ENCODE measurements around the gene ARMC8. TPM values are rescaled to one million over a fixed set of nuclear protein-coding genes. Genes with fewer than 3 reads are reported as not detected.

The ARMC8 gene
- total and polyA plus RNA-seq, 12 donors: 17.3 to 103 (median 42.5) TPM

- Histone ChIP-seq H3K36me3 (replicated peaks in 1 of 2) (no peaks in the 10 kb centered on the region), H3K27me3 (peaks cover 10% of the 10 kb centered on the region), H3K4me3 (no peak overlapping the region), H3K9me3 (replicated peaks in 1 of 3) (no peaks in the 10 kb centered on the region), H3K4me1 (replicated peaks in 1 of 2) (no peaks in the 10 kb centered on the region), H3K27ac (no peak overlapping the region)
- 4 to 20% (median 9%) methylated on average over 2 of the region's 2 CpGs for WGBS, 4 donors
- TF ChIP-seq POLR2A (IDR thresholded peaks at IDR 0.05): no peak
- TF ChIP-seq, protein P1, sequence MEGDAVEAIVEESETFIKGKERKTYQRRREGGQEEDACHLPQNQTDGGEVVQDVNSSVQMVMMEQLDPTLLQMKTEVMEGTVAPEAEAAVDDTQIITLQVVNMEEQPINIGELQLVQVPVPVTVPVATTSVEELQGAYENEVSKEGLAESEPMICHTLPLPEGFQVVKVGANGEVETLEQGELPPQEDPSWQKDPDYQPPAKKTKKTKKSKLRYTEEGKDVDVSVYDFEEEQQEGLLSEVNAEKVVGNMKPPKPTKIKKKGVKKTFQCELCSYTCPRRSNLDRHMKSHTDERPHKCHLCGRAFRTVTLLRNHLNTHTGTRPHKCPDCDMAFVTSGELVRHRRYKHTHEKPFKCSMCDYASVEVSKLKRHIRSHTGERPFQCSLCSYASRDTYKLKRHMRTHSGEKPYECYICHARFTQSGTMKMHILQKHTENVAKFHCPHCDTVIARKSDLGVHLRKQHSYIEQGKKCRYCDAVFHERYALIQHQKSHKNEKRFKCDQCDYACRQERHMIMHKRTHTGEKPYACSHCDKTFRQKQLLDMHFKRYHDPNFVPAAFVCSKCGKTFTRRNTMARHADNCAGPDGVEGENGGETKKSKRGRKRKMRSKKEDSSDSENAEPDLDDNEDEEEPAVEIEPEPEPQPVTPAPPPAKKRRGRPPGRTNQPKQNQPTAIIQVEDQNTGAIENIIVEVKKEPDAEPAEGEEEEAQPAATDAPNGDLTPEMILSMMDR (IDR thresholded peaks at IDR 0.05): peak in 4 of 6 experiments; percentile 29 to 38 (median 34)
- peak in 3 of 7 donors; percentile 16 to 45 (median 23) for DNase-seq
- intact Hi-C loops (cut with DNase I): loop anchor here in 1 of 2 donors (10.0 kb wide), 1 partner anchor 144 kb away; the partner anchor contains the start of gene NME9
Measured at GRCh38 chr3:138180375-138181029, 6.6 kb upstream of the ARMC8 start.

- H3K36me3 ChIP-seq (replicated peaks in 1 of 2): no peaks in the 10 kb centered on the region
- intact Hi-C loops (cut with DNase I): loop anchor here in 1 of 2 donors (10.0 kb wide), 1 partner anchor 140 kb away; the partner anchor contains the start of gene NME9
- no peak for DNase-seq
- no peaks in the 10 kb centered on the region for H3K9me3 ChIP-seq (replicated peaks in 1 of 3)
- peaks cover 10% of the 10 kb centered on the region for H3K27me3 ChIP-seq
- H3K27ac ChIP-seq: no peak overlapping the region
- no peak for TF ChIP-seq POLR2A (IDR thresholded peaks at IDR 0.05)
- TF ChIP-seq, protein P1 (IDR thresholded peaks at IDR 0.05): no peak
- peaks cover 0 to 19% of the 10 kb centered on the region in 2 donors for H3K4me1 ChIP-seq (replicated peaks in 1 of 2)
- 29 to 43% (median 31%) methylated on average over 3 of the region's 3 CpGs for WGBS, 4 donors
- H3K4me3 ChIP-seq: no peak overlapping the region
Measured at GRCh38 chr3:138184994-138185393, 2.1 kb upstream of the ARMC8 start.

DNA sequence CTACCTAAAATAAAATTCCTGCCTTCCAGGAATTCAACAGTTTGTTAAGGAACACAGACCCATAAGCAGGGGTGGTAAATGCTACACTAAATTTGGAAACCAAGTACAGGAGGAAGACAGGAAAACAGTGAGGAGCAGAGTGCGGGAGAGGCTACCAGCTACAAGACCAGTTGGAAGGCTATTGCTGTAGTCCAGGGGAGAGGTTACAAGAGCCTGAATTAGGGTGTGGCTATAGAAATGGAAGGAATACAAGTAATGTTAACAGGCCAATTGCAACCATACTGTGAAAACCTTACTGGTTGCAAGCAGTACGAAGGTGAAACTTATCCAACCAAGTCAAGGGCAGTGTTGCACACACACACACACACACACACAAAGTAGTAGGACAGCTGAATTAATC is 880 bp upstream of the ARMC8 start:
- no peak for DNase-seq
- 54 to 65% (median 62%) methylated on average over 2 of the region's 2 CpGs for WGBS, 4 donors
- Histone ChIP-seq H3K27ac (no peak overlapping the region), H3K9me3 (replicated peaks in 1 of 3) (no peaks in the 10 kb centered on the region), H3K27me3 (peaks cover 10% of the 10 kb centered on the region), H3K4me3 (peak overlapping the region in 2 of 4 donors; percentile 92 to 100), H3K4me1 (replicated peaks in 1 of 2) (peaks cover 0 to 19% of the 10 kb centered on the region in 2 donors), H3K36me3 (replicated peaks in 1 of 2) (no peaks in the 10 kb centered on the region)
- intact Hi-C loops (cut with DNase I): loop anchor here in 1 of 2 donors (10.0 kb wide), 1 partner anchor 139 kb away; the partner anchor contains the start of gene NME9
- TF ChIP-seq, protein P1 (IDR thresholded peaks at IDR 0.05): no peak
- TF ChIP-seq POLR2A (IDR thresholded peaks at IDR 0.05): no peak

- WGBS, 4 donors: 0% methylated on average over 22 to 25 of the region's 25 CpGs
- Histone ChIP-seq H3K4me3 (peak overlapping the region in 3 of 4 donors; percentile 92 to 100 (median 93)), H3K36me3 (replicated peaks in 1 of 2) (no peaks in the 10 kb centered on the region), H3K4me1 (replicated peaks in 1 of 2) (peaks cover 0 to 19% of the 10 kb centered on the region in 2 donors), H3K9me3 (replicated peaks in 1 of 3) (no peaks in the 10 kb centered on the region), H3K27me3 (peaks cover 10% of the 10 kb centered on the region), H3K27ac (peak overlapping the region; percentile 82 to 99 (median 95))
- DNase-seq: peak; percentile 89 to 95 (median 91)
- TF ChIP-seq, protein P1 (IDR thresholded peaks at IDR 0.05): no peak
- no peak for TF ChIP-seq POLR2A (IDR thresholded peaks at IDR 0.05)
- intact Hi-C loops (cut with DNase I): loop anchor here in 1 of 2 donors (10.0 kb wide), 1 partner anchor 138 kb away; the partner anchor contains the start of gene NME9
Measured at GRCh38 chr3:138186803-138187295, 252 bp upstream of the ARMC8 start.
